ENCODE measurements around the gene KLHDC10.
"Not testable (repeated sequence)": the region's sequence is repeated elsewhere in the genome, so short reads cannot be mapped to it uniquely, and the experiment has no call there.

The KLHDC10 gene

GRCh38 chr7:130083497-130083896, 13.2 kb downstream of the KLHDC10 start:
- DNase-seq: not testable (repeated sequence)

GRCh38 chr7:130084037-130084875, 13.9 kb downstream of the KLHDC10 start:
- peak in 1 of 2 donors; percentile 26 for DNase-seq

- not testable (repeated sequence) for DNase-seq
Measured at GRCh38 chr7:130085235-130085634, 14.9 kb downstream of the KLHDC10 start.

- no peak for DNase-seq
Measured at GRCh38 chr7:130086938-130087337, 16.6 kb downstream of the KLHDC10 start.

GRCh38 chr7:130087364-130087763, 17.0 kb downstream of the KLHDC10 start:
- no peak for DNase-seq

GRCh38 chr7:130090745-130091532, 20.6 kb downstream of the KLHDC10 start:
- no peak for DNase-seq

GRCh38 chr7:130091999-130092398, 21.7 kb downstream of the KLHDC10 start:
- peak in 1 of 2 donors; percentile 15 for DNase-seq

GRCh38 chr7:130092598-130092997, 22.3 kb downstream of the KLHDC10 start:
- no peak for DNase-seq

GRCh38 chr7:130095812-130096211, 25.5 kb downstream of the KLHDC10 start:
- no peak for DNase-seq

- DNase-seq: no peak
Measured at GRCh38 chr7:130096243-130096827, 26.0 kb downstream of the KLHDC10 start.

GRCh38 chr7:130099331-130099730, 29.0 kb downstream of the KLHDC10 start:
- DNase-seq: no peak

GRCh38 chr7:130102588-130102987, 32.3 kb downstream of the KLHDC10 start:
- DNase-seq: no peak

GRCh38 chr7:130107949-130108674, 37.8 kb downstream of the KLHDC10 start:
- DNase-seq: no peak

GRCh38 chr7:130108809-130109208, 38.5 kb downstream of the KLHDC10 start:
- DNase-seq: no peak

GRCh38 chr7:130112093-130112492, 41.8 kb downstream of the KLHDC10 start:
- no peak for DNase-seq

- DNase-seq: no peak
Measured at GRCh38 chr7:130112662-130113425, 42.5 kb downstream of the KLHDC10 start.

- DNase-seq: not testable (repeated sequence)
Measured at GRCh38 chr7:130113426-130113805, 43.1 kb downstream of the KLHDC10 start.

GRCh38 chr7:130113887-130114286, 43.6 kb downstream of the KLHDC10 start:
- no peak for DNase-seq

- no peak for DNase-seq
Measured at GRCh38 chr7:130114374-130114773, 44.0 kb downstream of the KLHDC10 start.

- DNase-seq: no peak
Measured at GRCh38 chr7:130114776-130115175, 44.4 kb downstream of the KLHDC10 start.

GRCh38 chr7:130118294-130118693, 48.0 kb downstream of the KLHDC10 start:
- DNase-seq: no peak

GRCh38 chr7:130118801-130119200, 48.5 kb downstream of the KLHDC10 start:
- no peak for DNase-seq

Measured in inflammatory macrophage treated with lipopolysaccharide for 1 hour (primary cell).